ENCODE data around the gene ARHGAP31. TPM values are rescaled to one million over a fixed set of nuclear protein-coding genes. Genes with fewer than 3 reads are reported as not detected.

Gene ARHGAP31
- total RNA-seq, 4 donors from 2014 or later = 6.2 to 9.7 (median 7.3) TPM

GRCh38 chr3:119349354-119350041 is 55.3 kb downstream of the ARHGAP31 start:
- Histone ChIP-seq H3K27me3 (no peaks in the 10 kb centered on the region), H3K36me3 (no peaks in the 10 kb centered on the region), H3K4me1 (peaks cover 4 to 23% of the 10 kb centered on the region in 2 donors), H3K27ac (peak overlapping the region in 3 of 4 donors; percentile 22 to 66 (median 56)), H3K9me3 (no peaks in the 10 kb centered on the region), H3K4me3 (no peak overlapping the region)
- TF ChIP-seq POLR2A (IDR thresholded peaks at IDR 0.05) = no peak
- TF ChIP-seq CTCF (IDR thresholded peaks at IDR 0.05 in 4 of 5, conservative IDR thresholded peaks at IDR 0.05 in 1 of 5) = no peak
- DNase-seq (no peak), ATAC-seq (no peak)
- in situ Hi-C loops (cut with MboI; ENCODE audit: low sequenced_read_pairs in 4 of 4) (no loop called here), intact Hi-C loops (cut with DNase I; ENCODE audit: low total_unique reads) (loop anchor here (10.0 kb wide), 1 partner anchor 55 kb away; the partner anchor contains the start of gene ARHGAP31)

- H3K36me3 ChIP-seq = no peaks in the 10 kb centered on the region
- H3K4me3 ChIP-seq = no peak overlapping the region
- peaks cover 4 to 23% of the 10 kb centered on the region in 2 donors for H3K4me1 ChIP-seq
- no peaks in the 10 kb centered on the region for H3K9me3 ChIP-seq
- no peak for DNase-seq
- H3K27me3 ChIP-seq = no peaks in the 10 kb centered on the region
- no peak for ATAC-seq
- intact Hi-C loops (cut with DNase I; ENCODE audit: low total_unique reads) (loop anchor here (10.0 kb wide), 1 partner anchor 55 kb away; the partner anchor contains the start of gene ARHGAP31), in situ Hi-C loops (cut with MboI; ENCODE audit: low sequenced_read_pairs in 4 of 4) (no loop called here)
- TF ChIP-seq CTCF (IDR thresholded peaks at IDR 0.05 in 4 of 5, conservative IDR thresholded peaks at IDR 0.05 in 1 of 5) = no peak
- TF ChIP-seq POLR2A (IDR thresholded peaks at IDR 0.05) = no peak
- H3K27ac ChIP-seq = peak overlapping the region in 3 of 4 donors; percentile 56 to 66 (median 58)
These were observed 55.9 kb downstream of the ARHGAP31 start for GRCh38 chr3:119350114-119350513.

- Histone ChIP-seq H3K4me3 (no peak overlapping the region), H3K27me3 (no peaks in the 10 kb centered on the region), H3K9me3 (no peaks in the 10 kb centered on the region), H3K27ac (peak overlapping the region in 2 of 4 donors; percentile 43 to 66), H3K4me1 (peaks cover 4 to 23% of the 10 kb centered on the region in 2 donors), H3K36me3 (no peaks in the 10 kb centered on the region)
- no peak for DNase-seq
- ATAC-seq = no peak
- intact Hi-C loops (cut with DNase I; ENCODE audit: low total_unique reads) (loop anchor here (10.0 kb wide), 1 partner anchor 57 kb away; the partner anchor contains the start of gene ARHGAP31), in situ Hi-C loops (cut with MboI; ENCODE audit: low sequenced_read_pairs in 4 of 4) (no loop called here)
- no peak for TF ChIP-seq CTCF (IDR thresholded peaks at IDR 0.05 in 4 of 5, conservative IDR thresholded peaks at IDR 0.05 in 1 of 5)
- TF ChIP-seq POLR2A (IDR thresholded peaks at IDR 0.05) = no peak
These were observed 57.4 kb downstream of the ARHGAP31 start for GRCh38 chr3:119351581-119351980.

- no peak for TF ChIP-seq POLR2A (IDR thresholded peaks at IDR 0.05)
- TF ChIP-seq CTCF (IDR thresholded peaks at IDR 0.05 in 4 of 5, conservative IDR thresholded peaks at IDR 0.05 in 1 of 5) = no peak
- intact Hi-C loops (cut with DNase I; ENCODE audit: low total_unique reads) (loop anchor here (10.0 kb wide), 1 partner anchor 57 kb away; the partner anchor contains the start of gene ARHGAP31), in situ Hi-C loops (cut with MboI; ENCODE audit: low sequenced_read_pairs in 4 of 4) (no loop called here)
- DNase-seq (no peak), ATAC-seq (no peak)
- H3K9me3 ChIP-seq = no peaks in the 10 kb centered on the region
- no peaks in the 10 kb centered on the region for H3K27me3 ChIP-seq
- H3K4me3 ChIP-seq = no peak overlapping the region
- H3K27ac ChIP-seq = peak overlapping the region in 3 of 4 donors; percentile 33 to 66 (median 43)
- no peaks in the 10 kb centered on the region for H3K36me3 ChIP-seq
- H3K4me1 ChIP-seq = peaks cover 4 to 23% of the 10 kb centered on the region in 2 donors
These were observed 57.9 kb downstream of the ARHGAP31 start for GRCh38 chr3:119352034-119352609.
